SKM-1 (cell line): ENCODE data around the gene TSPAN10.
"Not testable (repeated sequence)": the region's sequence is repeated elsewhere in the genome, so short reads cannot be mapped to it uniquely, and the experiment has no call there.

Experiments used
- DNase-seq: peaks from one replicate; lab custom pipeline; 2025; ENCODE audit not compliant: unreplicated experiment; lab: John Stamatoyannopoulos, UW

TSPAN10 gene

DNA sequence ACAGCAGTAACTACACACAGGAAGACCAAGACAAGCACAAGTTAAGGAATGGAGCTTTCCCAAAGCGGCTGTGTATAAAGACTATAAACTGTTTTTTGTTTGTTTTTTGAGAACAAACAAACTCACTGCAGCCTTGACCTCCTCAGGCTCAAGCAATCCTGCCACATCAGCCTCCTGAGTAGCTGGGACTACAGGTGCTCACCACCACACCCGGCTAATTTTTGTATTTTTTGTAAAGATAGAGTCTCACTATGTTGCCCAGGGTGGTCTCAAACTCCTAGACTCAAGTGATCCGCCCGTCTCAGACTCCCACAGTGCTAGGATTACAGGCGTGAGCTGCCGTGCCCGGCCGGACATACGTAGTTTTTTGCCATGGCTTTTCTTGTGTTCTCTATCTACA is 23.4 kb downstream of the TSPAN10 start:
- no peak for DNase-seq

DNA sequence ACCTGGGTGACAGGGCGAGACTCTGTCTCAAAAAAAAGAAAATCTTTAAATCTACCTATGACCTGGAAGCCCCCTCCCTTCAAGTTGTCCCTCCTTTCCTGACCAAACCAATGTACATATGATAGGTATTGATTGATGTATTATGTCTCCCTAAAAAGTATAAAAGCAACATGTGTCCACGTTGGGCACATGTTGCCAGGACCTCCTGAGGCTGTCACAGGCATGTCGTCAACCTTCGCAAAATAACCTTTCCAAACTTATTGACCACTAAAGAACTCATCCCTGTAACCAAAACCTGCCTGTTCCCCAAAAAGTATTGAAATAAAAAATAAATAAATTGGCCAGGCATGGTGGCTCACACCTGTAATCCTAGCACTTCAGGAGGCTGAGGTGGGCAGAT is 25.0 kb downstream of the TSPAN10 start:
- no peak for DNase-seq

DNA sequence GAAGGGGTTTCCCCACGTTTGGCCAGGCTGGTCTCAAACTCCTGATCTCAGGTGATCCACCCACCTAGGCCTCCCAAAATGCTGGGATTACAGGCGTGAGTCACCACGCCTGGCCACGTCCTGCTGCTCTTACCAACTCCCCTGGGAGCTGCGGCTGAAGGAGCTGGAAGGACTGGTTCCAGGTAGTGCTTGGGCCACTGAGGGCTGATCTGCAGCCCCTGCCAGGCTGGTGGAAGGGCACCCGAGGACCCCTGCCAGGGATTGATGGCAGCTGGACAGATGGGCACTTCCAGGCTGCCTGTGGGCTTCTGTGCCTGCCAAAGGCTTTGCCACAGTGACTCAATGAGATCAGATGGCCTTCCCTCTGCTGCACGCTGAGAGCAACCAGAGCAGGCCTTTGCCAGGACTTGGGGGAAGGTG is 27.1 kb downstream of the TSPAN10 start:
- no peak for DNase-seq

DNA sequence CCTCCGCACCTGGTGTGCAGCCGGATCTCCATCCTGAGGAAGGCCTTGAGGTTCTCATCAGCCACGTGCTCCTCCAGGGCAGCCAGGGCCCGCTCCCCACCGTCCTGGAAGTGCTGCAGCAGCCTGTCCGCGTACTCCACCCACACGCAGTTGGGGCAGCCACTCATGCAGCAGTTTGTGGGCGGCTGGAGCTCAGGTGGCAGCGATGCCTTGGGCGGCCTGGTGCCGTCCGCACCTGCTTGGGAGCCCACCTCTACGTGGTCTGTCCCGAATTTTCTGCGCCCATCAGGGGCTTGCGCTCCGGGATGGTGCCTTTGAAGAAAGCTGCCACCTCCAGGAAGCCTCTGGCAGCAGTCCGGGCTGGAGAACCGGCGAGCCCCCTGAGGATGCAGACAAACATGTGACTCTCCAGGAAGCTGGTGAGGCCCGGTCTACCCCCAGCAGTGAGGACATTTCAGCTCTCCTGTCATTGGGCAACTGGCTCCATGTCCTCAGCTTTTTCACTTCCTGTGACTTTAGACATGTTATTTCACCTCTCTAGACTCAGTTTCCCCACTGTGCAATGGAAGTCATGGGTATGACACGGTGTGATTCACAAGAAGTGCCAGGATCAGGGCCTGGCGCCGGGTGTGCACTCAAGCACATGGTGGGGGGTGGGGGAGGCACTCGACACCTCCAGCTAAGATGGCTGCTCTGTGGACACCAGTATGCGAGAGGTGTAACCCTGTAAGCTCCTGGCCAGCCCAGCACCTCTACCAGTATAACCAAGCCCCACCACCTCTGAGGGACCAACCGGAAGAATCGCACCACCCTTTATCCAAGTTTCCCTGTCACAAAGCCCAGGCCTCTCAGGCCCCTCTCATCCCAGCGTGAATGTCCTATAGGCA is 28.5 kb downstream of the TSPAN10 start:
- no peak for DNase-seq

DNA sequence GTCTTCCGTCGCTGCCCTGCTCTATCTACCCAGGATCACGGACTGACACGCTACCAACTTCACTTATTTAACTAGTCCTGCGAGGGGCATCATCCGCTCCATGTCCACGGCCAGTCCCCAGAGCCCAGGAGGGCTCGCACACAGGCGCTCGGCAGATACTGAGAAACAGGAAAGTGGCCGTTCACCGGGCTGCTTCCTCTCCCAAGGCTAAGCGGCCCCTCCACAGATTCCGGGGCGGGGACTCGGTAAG is 29.0 kb downstream of the TSPAN10 start:
- DNase-seq: no peak

DNA sequence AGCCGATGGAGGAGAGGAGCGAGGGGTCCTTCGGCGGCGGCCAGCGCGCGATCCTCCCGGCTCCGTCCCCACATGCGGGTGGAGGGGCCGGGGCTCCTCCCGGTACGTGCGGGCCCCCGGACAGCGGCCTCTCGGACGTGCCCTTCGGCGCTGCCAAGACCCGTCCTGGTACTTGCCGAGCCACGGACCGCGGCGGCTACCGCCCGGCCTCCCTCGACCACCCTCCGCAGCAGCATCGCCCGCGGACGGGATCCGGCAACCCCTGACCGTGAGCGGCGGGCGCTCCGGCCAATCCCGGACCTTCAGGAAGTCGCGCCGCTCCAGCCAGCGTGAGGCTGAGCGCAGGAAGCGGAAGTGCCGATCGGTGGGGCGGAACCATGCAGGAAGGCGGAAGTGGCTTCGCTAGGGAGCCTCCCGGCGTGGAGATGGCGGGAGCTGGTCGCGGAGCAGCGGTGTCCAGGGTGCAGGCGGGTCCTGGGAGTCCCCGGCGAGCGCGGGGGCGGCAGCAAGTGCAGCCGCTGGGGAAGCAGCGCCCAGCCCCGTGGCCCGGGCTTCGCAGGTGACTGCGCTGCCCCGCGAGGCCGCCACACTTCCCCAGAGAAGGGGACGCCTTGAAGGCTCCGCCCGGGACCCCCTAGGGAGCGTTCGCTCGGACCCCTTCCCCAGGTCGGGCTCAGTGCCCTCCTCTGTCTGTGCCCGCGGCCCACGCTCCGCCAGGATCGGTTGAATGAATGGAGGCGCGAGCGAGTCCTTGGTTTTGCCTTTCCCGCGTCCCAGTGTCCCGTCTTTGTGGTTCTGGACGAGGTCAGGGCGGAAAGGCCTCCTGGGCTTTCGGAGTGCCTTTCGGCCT is 29.6 kb downstream of the TSPAN10 start, which contains the start of the genes CCDC137 and OXLD1:
CCDC137 (plus strand) TSS at position 396 of the 850 bp plus-strand sequence; CDS start at position 426, 30 bp downstream.
OXLD1 (minus strand) TSS at position 264 of the 850 bp plus-strand sequence; CDS start at position 236, 28 bp downstream.
- DNase-seq: peak; percentile 76

DNA sequence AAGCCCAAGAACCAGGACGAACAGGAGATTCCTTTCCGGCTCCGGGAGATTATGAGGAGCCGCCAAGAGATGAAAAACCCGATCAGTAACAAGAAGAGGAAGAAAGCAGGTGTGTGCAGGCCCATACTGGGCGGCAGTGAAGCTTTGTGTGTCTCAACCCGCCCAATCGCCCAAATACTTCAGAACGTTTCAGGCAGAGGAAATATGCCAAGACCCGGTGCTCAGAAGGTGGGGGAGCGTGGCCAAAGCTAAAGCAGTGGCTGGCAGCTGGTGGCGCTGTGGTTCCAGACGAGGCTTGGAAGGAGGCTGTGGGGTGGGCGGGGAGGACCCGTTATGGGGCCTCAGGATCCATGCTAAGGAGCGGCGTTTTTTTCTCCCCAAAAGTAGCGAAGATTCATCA is 30.8 kb downstream of the TSPAN10 start:
- DNase-seq: no peak

DNA sequence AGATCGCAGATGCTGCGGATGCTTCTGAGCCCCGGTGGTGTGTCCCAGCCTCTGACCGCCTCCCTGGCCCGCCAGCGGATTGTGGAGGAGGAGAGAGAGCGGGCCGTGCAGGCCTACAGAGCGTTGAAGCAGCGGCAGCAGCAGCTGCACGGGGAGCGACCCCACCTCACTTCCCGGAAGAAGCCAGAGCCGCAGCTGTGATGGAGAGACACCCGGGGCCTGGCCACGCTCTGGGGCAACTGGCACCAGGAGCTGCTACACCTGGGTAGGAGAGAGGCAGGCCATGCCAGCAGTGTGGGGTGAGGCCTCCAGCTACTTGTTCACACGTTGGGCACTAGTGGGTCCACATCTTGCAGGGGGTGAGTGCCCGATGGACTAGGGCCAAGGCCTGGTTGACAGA is 35.5 kb downstream of the TSPAN10 start:
- DNase-seq: no peak

DNA sequence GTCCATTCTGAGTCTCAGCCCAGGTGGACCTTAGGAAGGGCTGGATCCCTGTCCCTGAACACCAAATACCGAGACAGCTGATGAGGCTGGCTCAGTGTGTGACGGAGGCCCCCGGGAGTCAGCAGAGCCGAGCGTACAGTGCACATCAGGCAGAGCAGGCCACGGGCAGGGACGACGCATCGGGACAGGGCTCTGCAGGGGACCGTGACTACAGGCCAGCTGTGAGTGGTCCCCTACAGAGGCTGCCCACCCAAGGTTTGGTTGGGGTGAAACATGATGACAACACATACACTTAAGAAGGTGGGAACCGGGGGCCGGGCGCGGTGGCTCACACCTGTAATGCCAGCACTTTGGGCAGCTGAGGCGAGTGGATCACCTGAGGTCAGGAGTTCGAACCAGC is 36.0 kb downstream of the TSPAN10 start:
- DNase-seq: no peak

DNA sequence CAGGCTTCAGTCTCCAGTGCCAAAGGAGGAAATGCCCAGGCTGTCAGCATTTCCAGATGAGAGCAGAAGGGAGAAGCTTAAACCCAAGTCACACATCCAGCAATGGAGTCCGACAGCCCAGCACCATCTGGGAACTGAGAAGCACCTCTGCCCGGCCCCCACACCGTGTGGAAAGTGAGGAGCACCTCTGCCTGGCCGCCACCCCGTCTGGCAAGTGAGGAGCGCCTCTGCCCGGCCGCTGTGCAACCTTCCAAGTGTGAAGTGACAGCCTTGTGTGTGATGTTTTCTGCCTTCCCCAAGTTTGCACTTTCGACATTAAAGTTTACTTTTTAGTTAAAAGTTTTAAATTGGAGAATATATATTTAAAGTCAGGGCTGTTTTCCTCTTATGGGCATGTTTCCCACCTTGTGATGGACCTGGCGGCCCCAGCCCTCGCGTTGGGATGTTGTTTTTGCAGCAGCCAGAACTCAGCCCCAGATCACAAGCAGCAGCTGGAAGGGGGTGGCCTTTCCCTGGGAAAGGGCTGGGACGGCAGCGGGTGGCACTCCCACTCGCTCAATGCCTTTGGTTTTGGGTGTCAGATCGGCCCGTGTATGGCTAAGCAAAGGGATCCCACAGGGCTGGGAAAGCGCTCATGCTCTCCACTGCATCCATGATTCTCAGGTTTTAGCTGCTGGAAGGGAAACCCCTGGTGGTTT is 36.7 kb downstream of the TSPAN10 start:
- no peak for DNase-seq

DNA sequence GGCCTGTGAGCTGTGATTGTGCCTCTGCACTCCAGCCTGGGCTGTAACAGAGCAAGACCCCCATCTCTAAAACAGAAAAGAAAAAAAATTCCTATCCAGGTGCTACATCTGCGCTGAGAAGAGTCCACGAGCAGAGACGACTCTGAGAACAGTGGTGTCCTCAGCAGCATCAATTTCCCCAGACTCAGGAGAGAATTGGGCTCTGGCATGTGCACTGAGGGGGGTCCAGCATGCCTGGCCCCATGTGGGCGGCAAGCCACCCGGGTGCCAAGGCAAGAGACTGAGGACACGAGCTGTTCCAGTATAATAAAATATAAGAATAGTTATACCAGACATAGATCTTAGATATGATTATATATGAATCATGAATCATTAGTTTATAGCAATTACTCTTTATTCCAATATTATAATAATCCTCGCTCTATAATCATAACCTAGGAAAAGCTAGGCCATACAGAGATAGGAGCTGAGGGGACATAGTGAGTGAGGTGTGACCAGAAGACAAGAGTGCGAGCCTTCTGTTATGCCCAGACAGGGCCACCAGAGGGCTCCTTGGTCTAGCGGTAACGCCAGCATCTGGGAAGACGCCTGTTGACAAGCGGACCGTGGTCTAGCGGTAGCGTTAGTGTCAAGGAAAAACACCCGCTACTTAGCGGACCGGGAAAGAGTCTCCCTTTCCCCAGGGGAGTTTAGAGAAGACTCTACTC is 38.7 kb downstream of the TSPAN10 start:
- not testable (repeated sequence) for DNase-seq

DNA sequence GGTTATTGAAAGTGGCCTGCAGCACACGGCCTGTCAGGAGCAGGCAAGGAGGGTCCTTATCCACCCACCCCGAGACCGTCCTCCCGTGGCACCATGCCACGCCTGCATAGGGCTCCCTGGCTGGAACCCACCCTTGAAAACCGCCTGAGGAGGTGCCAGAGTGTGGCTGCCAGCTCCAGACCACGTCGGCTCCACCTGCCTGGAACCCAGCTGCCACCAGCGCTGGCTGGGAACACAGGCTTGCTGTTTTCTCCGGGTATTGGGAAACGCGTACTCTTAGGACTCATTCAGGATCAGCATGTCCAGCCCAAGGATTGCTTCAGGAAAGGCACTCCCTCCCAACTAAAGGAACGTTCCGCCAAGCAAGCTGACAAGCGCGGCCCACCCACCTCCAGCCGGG is 39.9 kb downstream of the TSPAN10 start:
- no peak for DNase-seq

DNA sequence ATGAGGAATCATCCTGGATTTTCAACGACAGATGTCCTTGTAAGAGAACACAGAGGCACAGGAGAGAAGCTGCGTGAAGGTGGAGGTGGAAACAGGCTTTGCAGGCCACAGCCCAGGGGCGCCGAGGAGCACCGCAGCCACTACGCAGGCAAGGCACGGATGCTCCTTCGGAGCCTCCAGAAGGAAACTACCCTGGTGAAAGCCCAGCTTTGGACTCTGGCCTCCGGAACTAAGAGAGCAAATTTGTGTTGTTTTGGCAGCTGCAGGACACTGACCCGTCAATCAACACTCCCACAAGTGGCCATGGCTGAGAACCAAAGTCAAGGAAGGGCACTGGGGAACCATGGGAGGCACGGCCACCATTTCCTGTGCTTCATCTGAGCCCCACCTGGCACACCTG is 43.2 kb downstream of the TSPAN10 start:
- DNase-seq: no peak

DNA sequence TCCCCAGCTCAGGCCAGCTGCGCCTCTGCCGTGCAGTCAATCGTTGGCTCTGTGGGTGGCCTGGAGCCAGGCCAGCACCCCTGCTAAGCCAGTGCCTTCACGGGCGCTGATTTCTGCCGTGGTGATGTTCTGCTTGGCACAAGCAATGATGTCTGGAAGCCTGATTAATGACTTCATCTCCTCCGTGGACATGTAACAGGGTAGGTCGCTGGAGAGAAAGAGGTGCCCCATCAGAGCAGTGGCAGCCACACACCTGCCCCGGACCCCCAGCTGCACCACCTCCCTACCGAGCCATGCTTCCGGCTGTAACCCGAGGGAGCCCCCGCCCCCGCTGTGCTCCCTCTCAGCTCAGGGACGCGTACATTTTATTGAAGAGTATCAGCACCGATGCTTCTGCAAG is 44.7 kb downstream of the TSPAN10 start:
- DNase-seq: no peak

DNA sequence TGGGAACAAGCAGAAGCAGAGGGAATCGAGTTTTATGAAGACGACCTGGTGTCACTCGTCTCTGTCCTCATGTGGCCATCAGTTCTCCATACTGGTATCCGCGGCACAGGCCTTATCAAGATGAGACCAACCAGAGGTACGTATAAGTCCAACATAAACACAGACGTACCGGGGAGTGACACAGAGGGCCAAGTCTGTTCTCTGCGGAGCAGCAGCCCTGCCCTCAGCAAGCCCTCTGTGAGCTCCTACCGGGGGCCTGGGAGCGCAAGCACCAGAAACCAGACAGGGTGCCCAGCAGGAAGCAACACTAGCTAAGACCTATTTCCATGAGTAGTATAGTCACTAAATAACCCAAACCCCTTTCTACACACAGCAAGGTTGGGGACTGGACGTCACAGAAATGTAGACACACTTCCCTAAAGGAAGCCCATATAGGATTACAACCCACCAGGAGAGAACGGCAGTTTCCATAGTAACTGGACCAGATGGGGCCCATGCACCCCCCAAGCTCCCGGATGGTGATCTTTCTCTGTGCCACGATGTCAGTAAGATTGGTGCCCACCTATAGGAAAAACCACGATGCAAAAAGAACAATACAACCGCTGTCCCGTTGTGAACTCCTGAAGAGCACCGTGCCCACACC is 45.7 kb downstream of the TSPAN10 start:
- no peak for DNase-seq

DNA sequence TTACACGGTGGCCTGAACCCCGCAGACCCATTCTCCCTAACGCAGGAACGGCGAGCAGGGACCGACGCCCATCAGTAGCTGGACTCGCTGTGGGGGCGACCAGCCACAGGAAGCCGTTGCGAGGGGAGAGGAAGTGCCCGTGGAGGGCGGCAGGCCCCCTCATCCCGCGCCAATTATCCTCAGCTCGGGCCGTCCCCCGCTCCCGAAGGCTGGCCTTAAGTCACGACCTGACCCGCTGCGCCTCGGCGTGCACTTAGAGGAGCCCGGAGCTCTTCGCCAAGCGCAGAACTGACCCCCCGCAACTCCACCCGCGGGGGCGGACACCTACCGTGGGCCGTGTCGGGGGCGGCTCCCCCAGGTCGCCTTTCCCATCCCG is 46.2 kb downstream of the TSPAN10 start:
- DNase-seq: no peak

DNA sequence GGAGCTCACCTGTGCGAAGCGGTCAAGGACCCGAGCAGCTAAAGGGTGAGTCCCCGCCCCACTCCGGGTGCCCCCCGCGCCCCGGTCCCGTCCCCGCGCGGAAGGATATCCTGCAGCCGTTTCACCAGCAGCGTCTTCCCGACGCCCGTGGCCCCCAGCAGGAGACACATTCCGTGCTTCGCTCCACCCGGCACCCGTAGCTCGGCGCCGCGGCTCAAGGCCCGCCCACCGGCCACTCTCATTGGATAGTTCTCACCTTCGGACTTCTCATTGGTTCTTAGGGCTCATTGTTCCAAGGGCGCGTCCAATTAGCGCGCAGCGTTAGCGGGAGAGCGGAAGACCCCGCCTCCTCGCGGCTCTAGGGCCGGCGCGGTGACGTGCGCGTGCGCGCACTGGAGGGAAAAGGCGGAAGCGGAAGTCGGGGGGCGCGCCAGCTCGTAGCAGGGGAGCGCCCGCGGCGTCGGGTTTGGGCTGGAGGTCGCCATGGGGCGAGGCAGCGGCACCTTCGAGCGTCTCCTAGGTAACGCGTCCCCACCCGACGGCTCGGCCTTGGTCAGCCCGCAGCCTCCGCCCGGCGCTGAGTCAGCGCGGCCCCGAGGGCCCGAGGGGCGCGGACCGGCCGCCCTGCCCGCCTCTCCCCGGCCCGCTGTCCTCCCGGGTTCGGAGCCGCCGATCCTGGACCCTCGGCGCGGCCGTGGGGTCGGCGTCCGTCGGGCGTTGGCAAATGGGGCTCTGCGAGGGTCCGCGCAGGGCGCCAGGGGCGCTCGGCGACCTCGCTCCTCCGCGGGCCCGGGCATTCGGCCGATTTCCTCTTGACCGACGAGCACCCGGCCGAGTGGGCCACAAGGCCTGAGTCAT is 46.8 kb downstream of the TSPAN10 start, which contains the start of the genes ARL16 and HGS:
ARL16 (minus strand) TSS at position 214 of the 858 bp plus-strand sequence; CDS start at position 170, 44 bp downstream.
HGS (plus strand) TSS at position 428 of the 858 bp plus-strand sequence; CDS start at position 484, 56 bp downstream.
- peak; percentile 96 for DNase-seq

DNA sequence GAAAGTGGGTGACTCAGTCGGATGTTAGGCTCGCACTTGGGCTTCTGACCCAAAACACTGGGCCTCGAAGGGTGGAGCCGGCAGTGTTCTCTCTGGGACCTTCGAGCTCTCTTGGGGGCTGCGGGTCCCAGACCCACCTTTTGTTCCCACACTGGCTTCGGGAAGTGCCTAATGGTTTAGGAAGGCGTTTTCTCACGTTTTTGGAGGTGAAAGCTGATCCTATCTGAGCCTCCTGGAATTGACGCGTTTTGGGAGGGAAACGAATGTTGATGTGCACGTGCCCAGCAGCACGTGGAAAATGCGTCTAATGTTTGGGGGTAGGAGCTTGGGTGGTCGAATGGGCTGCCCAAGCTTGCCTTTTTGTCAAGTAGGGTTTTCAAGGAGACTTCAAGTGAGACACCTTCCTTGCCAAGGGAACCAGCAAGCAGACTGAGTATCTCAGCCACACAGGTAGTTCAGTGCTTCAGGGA is 47.5 kb downstream of the TSPAN10 start:
- DNase-seq: no peak

DNA sequence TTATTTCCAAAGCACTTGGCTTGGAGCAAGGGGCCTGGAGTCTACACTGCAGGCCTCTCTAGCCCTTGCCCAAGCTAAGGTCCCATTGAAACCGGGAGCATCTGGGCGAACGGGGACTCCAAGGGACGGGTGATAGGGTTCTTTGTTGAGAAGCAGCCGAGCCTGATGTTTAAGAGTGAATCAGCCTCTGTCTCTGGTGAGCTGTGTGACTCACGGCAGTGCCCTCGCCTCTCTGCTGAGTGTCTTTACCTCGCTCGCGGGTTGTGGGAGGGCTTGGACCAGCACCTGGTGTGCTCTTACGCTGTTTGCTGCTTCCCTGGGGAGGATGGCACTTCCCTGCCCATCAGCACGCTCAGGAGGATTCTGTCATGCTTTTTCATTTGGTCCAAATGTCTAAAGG is 48.1 kb downstream of the TSPAN10 start:
- no peak for DNase-seq
